Adrenal gland (tissue), 12 donors: Measurements from ENCODE around the gene ACADSB. TPM values are rescaled to one million over a fixed set of nuclear protein-coding genes. Genes with fewer than 3 reads are reported as not detected.

Experiments
- DNase-seq, 7 donors: peaks; one replicate each; pipeline ENCODE4 v3.0.0-alpha.2; 2019 to 2020
- H3K27ac ChIP-seq, 5 donors: fragments of 200-600 bp; sonication (generic) in 4 of 5; 1 replicate in 3 of 5; 2 replicates in 2 of 5; pipeline versions ENCODE4 v1.5.1 to v1.8.0; 2016 to 2020; ENCODE audit warnings: mild to moderate bottlenecking in 1 of 5
- H3K27me3 ChIP-seq: fragments of 200-600 bp; 2 replicates; pipeline ENCODE4 v1.8.0; 2021
- H3K36me3 ChIP-seq, 2 donors: fragments of 200-600 bp; replicated peaks in 1 of 2; 1 replicate in 1 of 2; 2 replicates in 1 of 2; pipeline versions ENCODE4 v1.5.1 to v1.8.0; 2018 to 2022
- H3K4me1 ChIP-seq, 2 donors: fragments of 200-600 bp; replicated peaks in 1 of 2; 1 replicate in 1 of 2; 2 replicates in 1 of 2; pipeline versions ENCODE4 v1.5.1 to v1.8.0; 2018 to 2021
- H3K4me3 ChIP-seq, 4 donors: fragments of 200-600 bp; sonication (generic) in 3 of 4; one replicate each; pipeline ENCODE4 v1.5.1; 2016 to 2018
- H3K9me3 ChIP-seq, 3 donors: fragments of 200-600 bp; sonication (generic) in 1 of 3; replicated peaks in 1 of 3; 1 replicate in 2 of 3; 2 replicates in 1 of 3; pipeline versions ENCODE4 v1.5.1 to v1.8.0; 2016 to 2021
- POLR2A ChIP-seq, 2 donors: fragments of 450-650 bp; IDR thresholded peaks; one replicate each; pipeline ENCODE4 v1.6.1; 2017; ENCODE audit warnings: antibody characterized with exemption in 2 of 2, mild to moderate bottlenecking in 2 of 2, moderate library complexity in 1 of 2
- WGBS, 4 donors: extraction: QIAGEN DNeasy Blood & Tissue Kit in 2 of 4; methylation state at CpG; one replicate each; pipeline versions ENCODE4 v1.1.5 to v1.1.7; 2013 to 2017; 5-methylcytosine and 5-hydroxymethylcytosine counted together
- intact Hi-C, 2 donors: fragments of 100-400 bp; cut with DNase I; formaldehyde crosslinking; loops; one replicate each; pipeline versions ENCODE4 v1.14.1 to v1.15.0; 2022 to 2023
- polyA plus RNA-seq, 3 donors: library from polyadenylated mRNA; stranded (reverse); fragments of 200-250 nt in 2 of 3; fragments of 350-450 nt in 1 of 3; fragmentation: Illumina TruSeq in 1 of 3; extraction: RNeasy Lipid Tissue Mini Kit (QIAGEN cat#74804) in 1 of 3; gene quantifications; one replicate each; pipeline ENCODE4 v1.2.3, GENCODE V29; 2013 to 2014
- total RNA-seq, 9 donors: library from RNA; depleted of rRNA in 4 of 9; stranded (reverse); fragments of >200 nt in 4 of 9; fragments of 120-200 nt in 1 of 9; fragmentation: NEBNext Ultra II Directional in 1 of 9; extraction: Animal tissue kit (Norgen Biotek cat#: 25700) in 1 of 9; gene quantifications; one replicate each; pipeline versions ENCODE4 v1.1.0 to v1.2.4, GENCODE V29; 2013 to 2023
- TF ChIP-seq, protein P1 (sequence below), 6 experiments: fragments of 450-650 bp in 4 of 6; fragments of 200-600 bp in 2 of 6; sonication (generic) in 1 of 6; IDR thresholded peaks; 1 replicate in 5 of 6; 2 replicates in 1 of 6; pipeline versions ENCODE4 v1.5.1 to v1.8.0; 2016 to 2021; ENCODE audit warnings: antibody characterized with exemption in 6 of 6, mild to moderate bottlenecking in 2 of 6, moderate library complexity in 1 of 6
- donor health status: healthy with polysubstance abuse.
- donor health status: Bipolar disorder and iron deficiency.
- donor health status: DM: yes; HTN: yes; CAD: no.
- donor health status: DM: no; HTN: no; CAD: no.
- donor health status: DM: no; HTN: no; CAD: no.
- donor health status: DM: yes; HTN: yes; CAD: no.

ACADSB gene
- total and polyA plus RNA-seq, 12 donors = 8.3 to 94.7 (median 35.6) TPM

DNA sequence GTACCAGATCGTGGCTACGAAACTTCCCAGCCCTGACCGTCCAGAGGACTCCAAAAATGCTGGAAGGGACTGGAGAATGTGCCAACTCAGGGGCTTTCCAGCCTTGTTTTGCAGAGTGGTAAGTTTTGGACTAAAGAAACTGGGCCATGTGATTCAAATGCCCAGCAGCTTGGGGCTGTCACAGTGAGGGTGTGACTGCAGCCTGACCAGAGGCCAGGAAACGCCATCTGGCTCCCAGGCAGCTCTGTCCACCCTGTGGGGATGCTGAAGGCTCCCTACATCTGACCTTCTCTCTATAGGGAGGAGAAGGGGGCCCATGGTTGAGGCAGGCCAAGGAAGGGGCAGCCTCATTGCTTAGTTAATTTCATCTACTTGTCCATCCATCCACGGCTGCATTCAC, 65.4 kb downstream of the ACADSB start:
- TF ChIP-seq, protein P1, sequence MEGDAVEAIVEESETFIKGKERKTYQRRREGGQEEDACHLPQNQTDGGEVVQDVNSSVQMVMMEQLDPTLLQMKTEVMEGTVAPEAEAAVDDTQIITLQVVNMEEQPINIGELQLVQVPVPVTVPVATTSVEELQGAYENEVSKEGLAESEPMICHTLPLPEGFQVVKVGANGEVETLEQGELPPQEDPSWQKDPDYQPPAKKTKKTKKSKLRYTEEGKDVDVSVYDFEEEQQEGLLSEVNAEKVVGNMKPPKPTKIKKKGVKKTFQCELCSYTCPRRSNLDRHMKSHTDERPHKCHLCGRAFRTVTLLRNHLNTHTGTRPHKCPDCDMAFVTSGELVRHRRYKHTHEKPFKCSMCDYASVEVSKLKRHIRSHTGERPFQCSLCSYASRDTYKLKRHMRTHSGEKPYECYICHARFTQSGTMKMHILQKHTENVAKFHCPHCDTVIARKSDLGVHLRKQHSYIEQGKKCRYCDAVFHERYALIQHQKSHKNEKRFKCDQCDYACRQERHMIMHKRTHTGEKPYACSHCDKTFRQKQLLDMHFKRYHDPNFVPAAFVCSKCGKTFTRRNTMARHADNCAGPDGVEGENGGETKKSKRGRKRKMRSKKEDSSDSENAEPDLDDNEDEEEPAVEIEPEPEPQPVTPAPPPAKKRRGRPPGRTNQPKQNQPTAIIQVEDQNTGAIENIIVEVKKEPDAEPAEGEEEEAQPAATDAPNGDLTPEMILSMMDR (IDR thresholded peaks at IDR 0.05) = no peak
- no peak for TF ChIP-seq POLR2A (IDR thresholded peaks at IDR 0.05)
- 82 to 85% (median 82%) methylated on average over 5 of the region's 5 CpGs for whole genome bisulfite sequencing, 4 donors
- DNase-seq = no peak
- Histone ChIP-seq H3K27ac (no peak overlapping the region), H3K9me3 (peaks cover 0 to 3% (median 0%) of the 10 kb centered on the region in 3 donors), H3K36me3 (no peaks in the 10 kb centered on the region), H3K27me3 (no peaks in the 10 kb centered on the region), H3K4me3 (no peak overlapping the region), H3K4me1 (no peaks in the 10 kb centered on the region)
- intact Hi-C loops = no loop called here

DNA sequence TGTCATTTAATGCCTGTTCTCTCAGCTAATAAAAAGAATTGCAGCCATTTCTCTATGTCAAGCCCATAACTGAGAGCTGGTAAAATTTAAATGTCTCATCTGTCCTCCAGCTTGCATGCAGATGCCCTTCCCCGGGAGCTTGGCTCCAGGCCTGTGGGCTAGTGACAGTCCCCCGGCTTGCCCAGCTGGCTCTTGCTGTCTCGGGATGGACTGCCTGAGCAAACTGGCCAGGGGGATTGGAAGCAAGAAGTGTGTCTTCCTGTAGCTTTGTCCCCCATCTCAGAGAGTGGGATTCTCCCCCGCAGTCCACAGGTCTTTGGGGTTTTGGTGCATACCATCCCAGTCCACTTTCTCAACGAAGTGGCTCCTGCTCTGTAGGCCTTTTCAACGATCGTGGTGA, 73.1 kb downstream of the ACADSB start:
- WGBS, 4 donors = 63 to 73% (median 67%) methylated on average over 7 of the region's 7 CpGs
- TF ChIP-seq, protein P1 (IDR thresholded peaks at IDR 0.05) = no peak
- no peak for TF ChIP-seq POLR2A (IDR thresholded peaks at IDR 0.05)
- H3K4me1 ChIP-seq = no peaks in the 10 kb centered on the region
- no peak for DNase-seq
- intact Hi-C loops = no loop called here
- no peaks in the 10 kb centered on the region for H3K36me3 ChIP-seq
- no peaks in the 10 kb centered on the region for H3K27me3 ChIP-seq
- no peak overlapping the region for H3K27ac ChIP-seq
- no peak overlapping the region for H3K4me3 ChIP-seq
- H3K9me3 ChIP-seq = no peaks in the 10 kb centered on the region

DNA sequence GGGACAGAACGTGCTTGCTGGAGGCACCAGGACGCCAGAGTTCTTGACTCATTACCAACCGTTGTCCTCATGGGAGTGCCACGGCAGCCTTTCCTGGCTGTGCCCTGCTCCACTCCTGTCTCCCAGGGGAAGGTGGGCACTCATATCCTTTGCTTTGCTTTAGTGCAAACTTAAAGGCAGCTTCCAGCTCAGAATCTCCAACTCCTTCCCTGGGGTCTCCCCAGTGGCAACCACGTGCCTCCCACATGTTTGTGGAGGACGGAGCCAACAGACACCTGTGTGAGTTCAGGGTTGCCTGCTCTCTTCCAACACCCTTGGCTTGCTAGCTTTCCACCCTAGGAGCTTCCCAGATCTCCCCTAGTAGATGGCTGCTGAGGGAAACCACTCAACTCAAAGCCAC, 75.0 kb downstream of the ACADSB start:
- H3K4me3 ChIP-seq = no peak overlapping the region
- no peaks in the 10 kb centered on the region for H3K27me3 ChIP-seq
- no peaks in the 10 kb centered on the region for H3K9me3 ChIP-seq
- H3K27ac ChIP-seq = no peak overlapping the region
- no peaks in the 10 kb centered on the region for H3K36me3 ChIP-seq
- intact Hi-C loops = no loop called here
- H3K4me1 ChIP-seq = no peaks in the 10 kb centered on the region
- 81 to 92% (median 89%) methylated on average over 4 to 6 of the region's 6 CpGs for WGBS, 4 donors
- DNase-seq = no peak
- TF ChIP-seq POLR2A (IDR thresholded peaks at IDR 0.05) = no peak
- TF ChIP-seq, protein P1 (IDR thresholded peaks at IDR 0.05) = no peak

DNA sequence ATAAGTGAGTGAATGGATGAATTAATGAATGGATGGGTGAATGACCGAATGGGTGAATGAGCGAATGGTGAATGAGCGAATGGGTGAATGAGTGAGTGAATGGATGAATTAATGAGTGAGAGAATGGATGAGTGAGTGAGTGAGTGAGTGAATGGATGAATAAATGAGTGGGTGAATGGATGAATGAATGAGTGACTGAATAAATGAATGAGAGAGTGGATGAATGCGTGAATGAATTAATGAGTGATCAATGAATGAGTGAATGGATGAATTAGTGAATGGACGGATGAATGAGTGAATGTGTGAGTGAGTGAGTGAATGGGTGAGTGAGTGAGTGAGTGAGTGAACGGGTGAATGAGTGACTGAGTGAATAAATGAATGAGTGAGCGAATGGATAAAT, 77.5 kb downstream of the ACADSB start:
- H3K27ac ChIP-seq = no peak overlapping the region
- DNase-seq = no peak
- no peak for TF ChIP-seq POLR2A (IDR thresholded peaks at IDR 0.05)
- TF ChIP-seq, protein P1 (IDR thresholded peaks at IDR 0.05) = no peak
- WGBS, 4 donors = 73 to 83% (median 80%) methylated on average over 7 of the region's 7 CpGs
- no peaks in the 10 kb centered on the region for H3K9me3 ChIP-seq
- H3K4me1 ChIP-seq = no peaks in the 10 kb centered on the region
- no peaks in the 10 kb centered on the region for H3K36me3 ChIP-seq
- H3K4me3 ChIP-seq = no peak overlapping the region
- intact Hi-C loops = no loop called here
- H3K27me3 ChIP-seq = no peaks in the 10 kb centered on the region
